Measurements from ENCODE around the gene WIPI1.
A peak's percentile ranks its signal among the peaks of the same experiment; 100 is the strongest.
"Not testable (repeated sequence)": the region's sequence is repeated elsewhere in the genome, so short reads cannot be mapped to it uniquely, and the experiment has no call there.

WIPI1 gene

GRCh38 chr17:68457168-68457538, at the start of gene WIPI1:
Gene WIPI1 (minus strand): TSS chr17:68457496. CDS start chr17:68457421, 75 bp downstream.
- Histone ChIP-seq H3K4me1 (ENCODE audit: control insufficient read depth, insufficient read depth, low read length) (peaks cover 62% of the 10 kb centered on the region), H3K4me3 (ENCODE audit: low read length) (peak within 1 kb of the TSS; percentile 84), H3K9ac (ENCODE audit: low read length) (peak within 1 kb of the TSS; percentile 90), H3K36me3 (ENCODE audit: control insufficient read depth, insufficient read depth, low read length, severe bottlenecking) (peaks cover under 1% of the 10 kb centered on the region), H3K27me3 (replicated peaks; ENCODE audit: control insufficient read depth, insufficient read depth, low read length) (no peaks in the 10 kb centered on the region), H3K9me3 (ENCODE audit: control insufficient read depth, low read length) (no peaks in the 10 kb centered on the region)
- no peak for DNase-seq (ENCODE audit: low read depth)

GRCh38 chr17:68505951-68506350, 48.7 kb upstream of the WIPI1 start:
- Histone ChIP-seq H3K36me3 (ENCODE audit: control insufficient read depth, insufficient read depth, low read length, severe bottlenecking) (no peaks in the 10 kb centered on the region), H3K9ac (ENCODE audit: low read length) (no peak overlapping the region), H3K4me3 (ENCODE audit: low read length) (no peak overlapping the region), H3K27me3 (replicated peaks; ENCODE audit: control insufficient read depth, insufficient read depth, low read length) (no peaks in the 10 kb centered on the region), H3K9me3 (ENCODE audit: control insufficient read depth, low read length) (no peaks in the 10 kb centered on the region), H3K4me1 (ENCODE audit: control insufficient read depth, insufficient read depth, low read length) (peaks cover 38% of the 10 kb centered on the region)
- no peak for DNase-seq (ENCODE audit: low read depth)

GRCh38 chr17:68501074-68501473, 43.8 kb upstream of the WIPI1 start:
- no peaks in the 10 kb centered on the region for H3K27me3 ChIP-seq (replicated peaks; ENCODE audit: control insufficient read depth, insufficient read depth, low read length)

GRCh38 chr17:68499587-68499986, 42.3 kb upstream of the WIPI1 start:
- no peaks in the 10 kb centered on the region for H3K27me3 ChIP-seq (replicated peaks; ENCODE audit: control insufficient read depth, insufficient read depth, low read length)
- H3K9ac ChIP-seq (ENCODE audit: low read length) = no peak overlapping the region
- no peaks in the 10 kb centered on the region for H3K36me3 ChIP-seq (ENCODE audit: control insufficient read depth, insufficient read depth, low read length, severe bottlenecking)
- no peak for DNase-seq (ENCODE audit: low read depth)
- H3K9me3 ChIP-seq (ENCODE audit: control insufficient read depth, low read length) = no peaks in the 10 kb centered on the region
- no peak overlapping the region for H3K4me3 ChIP-seq (ENCODE audit: low read length)
- no peaks in the 10 kb centered on the region for H3K4me1 ChIP-seq (ENCODE audit: control insufficient read depth, insufficient read depth, low read length)

More at GRCh38 chr17:68501074-68501473, 43.8 kb upstream of the WIPI1 start:
- Histone ChIP-seq H3K9ac (ENCODE audit: low read length) (no peak overlapping the region), H3K4me3 (ENCODE audit: low read length) (no peak overlapping the region), H3K9me3 (ENCODE audit: control insufficient read depth, low read length) (no peaks in the 10 kb centered on the region), H3K4me1 (ENCODE audit: control insufficient read depth, insufficient read depth, low read length) (peaks cover 4% of the 10 kb centered on the region), H3K36me3 (ENCODE audit: control insufficient read depth, insufficient read depth, low read length, severe bottlenecking) (no peaks in the 10 kb centered on the region)
- no peak for DNase-seq (ENCODE audit: low read depth)

GRCh38 chr17:68498479-68499326, 41.4 kb upstream of the WIPI1 start:
- Histone ChIP-seq H3K36me3 (ENCODE audit: control insufficient read depth, insufficient read depth, low read length, severe bottlenecking) (no peaks in the 10 kb centered on the region), H3K4me1 (ENCODE audit: control insufficient read depth, insufficient read depth, low read length) (no peaks in the 10 kb centered on the region), H3K27me3 (replicated peaks; ENCODE audit: control insufficient read depth, insufficient read depth, low read length) (no peaks in the 10 kb centered on the region), H3K9ac (ENCODE audit: low read length) (no peak overlapping the region), H3K4me3 (ENCODE audit: low read length) (no peak overlapping the region), H3K9me3 (ENCODE audit: control insufficient read depth, low read length) (no peaks in the 10 kb centered on the region)
- no peak for DNase-seq (ENCODE audit: low read depth)

GRCh38 chr17:68497885-68498319, 40.6 kb upstream of the WIPI1 start:
- no peak for DNase-seq (ENCODE audit: low read depth)
- Histone ChIP-seq H3K9me3 (ENCODE audit: control insufficient read depth, low read length) (no peaks in the 10 kb centered on the region), H3K27me3 (replicated peaks; ENCODE audit: control insufficient read depth, insufficient read depth, low read length) (no peaks in the 10 kb centered on the region), H3K4me1 (ENCODE audit: control insufficient read depth, insufficient read depth, low read length) (peaks cover 3% of the 10 kb centered on the region), H3K36me3 (ENCODE audit: control insufficient read depth, insufficient read depth, low read length, severe bottlenecking) (no peaks in the 10 kb centered on the region), H3K4me3 (ENCODE audit: low read length) (no peak overlapping the region), H3K9ac (ENCODE audit: low read length) (no peak overlapping the region)

GRCh38 chr17:68495081-68495480, 37.8 kb upstream of the WIPI1 start:
- no peaks in the 10 kb centered on the region for H3K9me3 ChIP-seq (ENCODE audit: control insufficient read depth, low read length)
- H3K36me3 ChIP-seq (ENCODE audit: control insufficient read depth, insufficient read depth, low read length, severe bottlenecking) = no peaks in the 10 kb centered on the region
- H3K4me3 ChIP-seq (ENCODE audit: low read length) = no peak overlapping the region

GRCh38 chr17:68492394-68493054, 35.2 kb upstream of the WIPI1 start:
- not testable (repeated sequence) for H3K27me3 ChIP-seq (replicated peaks; ENCODE audit: control insufficient read depth, insufficient read depth, low read length); H3K9me3 ChIP-seq (ENCODE audit: control insufficient read depth, low read length); H3K4me3 ChIP-seq (ENCODE audit: low read length); H3K36me3 ChIP-seq (ENCODE audit: control insufficient read depth, insufficient read depth, low read length, severe bottlenecking); DNase-seq (ENCODE audit: low read depth); H3K9ac ChIP-seq (ENCODE audit: low read length)
- peaks cover 24% of the 10 kb centered on the region for H3K4me1 ChIP-seq (ENCODE audit: control insufficient read depth, insufficient read depth, low read length)

More at GRCh38 chr17:68495081-68495480, 37.8 kb upstream of the WIPI1 start:
- peaks cover 19% of the 10 kb centered on the region for H3K4me1 ChIP-seq (ENCODE audit: control insufficient read depth, insufficient read depth, low read length)
- H3K9ac ChIP-seq (ENCODE audit: low read length) = no peak overlapping the region
- H3K27me3 ChIP-seq (replicated peaks; ENCODE audit: control insufficient read depth, insufficient read depth, low read length) = no peaks in the 10 kb centered on the region
- DNase-seq (ENCODE audit: low read depth) = no peak

GRCh38 chr17:68491381-68492231, 34.3 kb upstream of the WIPI1 start:
- DNase-seq (ENCODE audit: low read depth) = no peak

GRCh38 chr17:68489919-68490318, 32.6 kb upstream of the WIPI1 start:
- Histone ChIP-seq H3K9ac (ENCODE audit: low read length) (peak overlapping the region; percentile 1), H3K4me1 (ENCODE audit: control insufficient read depth, insufficient read depth, low read length) (peaks cover 24% of the 10 kb centered on the region), H3K9me3 (ENCODE audit: control insufficient read depth, low read length) (no peaks in the 10 kb centered on the region), H3K4me3 (ENCODE audit: low read length) (no peak overlapping the region), H3K27me3 (replicated peaks; ENCODE audit: control insufficient read depth, insufficient read depth, low read length) (no peaks in the 10 kb centered on the region), H3K36me3 (ENCODE audit: control insufficient read depth, insufficient read depth, low read length, severe bottlenecking) (no peaks in the 10 kb centered on the region)
- no peak for DNase-seq (ENCODE audit: low read depth)

More at GRCh38 chr17:68491381-68492231, 34.3 kb upstream of the WIPI1 start:
- H3K4me3 ChIP-seq (ENCODE audit: low read length) = no peak overlapping the region
- H3K36me3 ChIP-seq (ENCODE audit: control insufficient read depth, insufficient read depth, low read length, severe bottlenecking) = no peaks in the 10 kb centered on the region
- no peaks in the 10 kb centered on the region for H3K27me3 ChIP-seq (replicated peaks; ENCODE audit: control insufficient read depth, insufficient read depth, low read length)
- H3K9ac ChIP-seq (ENCODE audit: low read length) = no peak overlapping the region
- H3K9me3 ChIP-seq (ENCODE audit: control insufficient read depth, low read length) = no peaks in the 10 kb centered on the region
- H3K4me1 ChIP-seq (ENCODE audit: control insufficient read depth, insufficient read depth, low read length) = peaks cover 24% of the 10 kb centered on the region

- no peak for DNase-seq (ENCODE audit: low read depth)
- Histone ChIP-seq H3K9me3 (ENCODE audit: control insufficient read depth, low read length) (no peaks in the 10 kb centered on the region), H3K36me3 (ENCODE audit: control insufficient read depth, insufficient read depth, low read length, severe bottlenecking) (no peaks in the 10 kb centered on the region), H3K27me3 (replicated peaks; ENCODE audit: control insufficient read depth, insufficient read depth, low read length) (no peaks in the 10 kb centered on the region), H3K4me1 (ENCODE audit: control insufficient read depth, insufficient read depth, low read length) (no peaks in the 10 kb centered on the region), H3K9ac (ENCODE audit: low read length) (no peak overlapping the region), H3K4me3 (ENCODE audit: low read length) (no peak overlapping the region)
These were observed 27.2 kb upstream of the WIPI1 start for GRCh38 chr17:68484458-68484857.
